ENCODE measurements around the gene FAM135A.

The FAM135A gene

GRCh38 chr6:70385901-70386300, 27.4 kb upstream of the FAM135A start:
- TF ChIP-seq SUZ12 (IDR thresholded peaks at IDR 0.05; ENCODE audit: extremely low read depth, insufficient read depth, insufficient read length) (no peak), ZNF274 (IDR thresholded peaks at IDR 0.05; ENCODE audit: low read depth, low read length) (no peak), YY1 (IDR thresholded peaks at IDR 0.05; ENCODE audit: insufficient read depth, insufficient read length) (no peak)
- no peak overlapping the region for H3K4me3 ChIP-seq (ENCODE audit: insufficient read length, low read depth)
- H3K9me3 ChIP-seq (ENCODE audit: insufficient read depth, low read length): no peaks in the 10 kb centered on the region
- DNase-seq (ENCODE audit: low read depth, low spot score): no peak
- no peaks in the 10 kb centered on the region for H3K36me3 ChIP-seq (ENCODE audit: insufficient read depth, insufficient read length, low read length)
- no peaks in the 10 kb centered on the region for H3K4me1 ChIP-seq (ENCODE audit: insufficient read depth, insufficient read length)
- no peaks in the 10 kb centered on the region for H3K27me3 ChIP-seq (ENCODE audit: insufficient read depth, insufficient read length)
- no peak overlapping the region for H3K9ac ChIP-seq (ENCODE audit: insufficient read length, low read depth)

GRCh38 chr6:70388814-70389213, 24.5 kb upstream of the FAM135A start:
- no peaks in the 10 kb centered on the region for H3K36me3 ChIP-seq (ENCODE audit: insufficient read depth, insufficient read length, low read length)
- DNase-seq (ENCODE audit: low read depth, low spot score): no peak
- no peak overlapping the region for H3K4me3 ChIP-seq (ENCODE audit: insufficient read length, low read depth)
- no peaks in the 10 kb centered on the region for H3K9me3 ChIP-seq (ENCODE audit: insufficient read depth, low read length)
- H3K4me1 ChIP-seq (ENCODE audit: insufficient read depth, insufficient read length): no peaks in the 10 kb centered on the region
- no peak overlapping the region for H3K9ac ChIP-seq (ENCODE audit: insufficient read length, low read depth)
- no peaks in the 10 kb centered on the region for H3K27me3 ChIP-seq (ENCODE audit: insufficient read depth, insufficient read length)
- TF ChIP-seq SUZ12 (IDR thresholded peaks at IDR 0.05; ENCODE audit: extremely low read depth, insufficient read depth, insufficient read length) (no peak), YY1 (IDR thresholded peaks at IDR 0.05; ENCODE audit: insufficient read depth, insufficient read length) (no peak), ZNF274 (IDR thresholded peaks at IDR 0.05; ENCODE audit: low read depth, low read length) (no peak)

GRCh38 chr6:70389261-70389660, 24.0 kb upstream of the FAM135A start:
- H3K27me3 ChIP-seq (ENCODE audit: insufficient read depth, insufficient read length): no peaks in the 10 kb centered on the region
- TF ChIP-seq ZNF274 (IDR thresholded peaks at IDR 0.05; ENCODE audit: low read depth, low read length): no peak
- no peak for TF ChIP-seq SUZ12 (IDR thresholded peaks at IDR 0.05; ENCODE audit: extremely low read depth, insufficient read depth, insufficient read length)
- no peak for TF ChIP-seq YY1 (IDR thresholded peaks at IDR 0.05; ENCODE audit: insufficient read depth, insufficient read length)
- DNase-seq (ENCODE audit: low read depth, low spot score): no peak
- H3K4me1 ChIP-seq (ENCODE audit: insufficient read depth, insufficient read length): no peaks in the 10 kb centered on the region
- H3K4me3 ChIP-seq (ENCODE audit: insufficient read length, low read depth): no peak overlapping the region
- no peak overlapping the region for H3K9ac ChIP-seq (ENCODE audit: insufficient read length, low read depth)
- H3K9me3 ChIP-seq (ENCODE audit: insufficient read depth, low read length): no peaks in the 10 kb centered on the region
- no peaks in the 10 kb centered on the region for H3K36me3 ChIP-seq (ENCODE audit: insufficient read depth, insufficient read length, low read length)

GRCh38 chr6:70390067-70390466, 23.2 kb upstream of the FAM135A start:
- Histone ChIP-seq H3K9me3 (ENCODE audit: insufficient read depth, low read length) (no peaks in the 10 kb centered on the region), H3K4me1 (ENCODE audit: insufficient read depth, insufficient read length) (no peaks in the 10 kb centered on the region), H3K36me3 (ENCODE audit: insufficient read depth, insufficient read length, low read length) (no peaks in the 10 kb centered on the region), H3K4me3 (ENCODE audit: insufficient read length, low read depth) (no peak overlapping the region), H3K9ac (ENCODE audit: insufficient read length, low read depth) (no peak overlapping the region), H3K27me3 (ENCODE audit: insufficient read depth, insufficient read length) (no peaks in the 10 kb centered on the region)
- no peak for TF ChIP-seq SUZ12 (IDR thresholded peaks at IDR 0.05; ENCODE audit: extremely low read depth, insufficient read depth, insufficient read length)
- TF ChIP-seq YY1 (IDR thresholded peaks at IDR 0.05; ENCODE audit: insufficient read depth, insufficient read length): no peak
- no peak for TF ChIP-seq ZNF274 (IDR thresholded peaks at IDR 0.05; ENCODE audit: low read depth, low read length)
- DNase-seq (ENCODE audit: low read depth, low spot score): no peak

- no peak overlapping the region for H3K9ac ChIP-seq (ENCODE audit: insufficient read length, low read depth)
- H3K4me3 ChIP-seq (ENCODE audit: insufficient read length, low read depth): no peak overlapping the region
- no peak for DNase-seq (ENCODE audit: low read depth, low spot score)
- TF ChIP-seq YY1 (IDR thresholded peaks at IDR 0.05; ENCODE audit: insufficient read depth, insufficient read length) (no peak), ZNF274 (IDR thresholded peaks at IDR 0.05; ENCODE audit: low read depth, low read length) (no peak), SUZ12 (IDR thresholded peaks at IDR 0.05; ENCODE audit: extremely low read depth, insufficient read depth, insufficient read length) (no peak)
- no peaks in the 10 kb centered on the region for H3K4me1 ChIP-seq (ENCODE audit: insufficient read depth, insufficient read length)
- H3K9me3 ChIP-seq (ENCODE audit: insufficient read depth, low read length): no peaks in the 10 kb centered on the region
- no peaks in the 10 kb centered on the region for H3K27me3 ChIP-seq (ENCODE audit: insufficient read depth, insufficient read length)
- no peaks in the 10 kb centered on the region for H3K36me3 ChIP-seq (ENCODE audit: insufficient read depth, insufficient read length, low read length)
These were observed 21.8 kb upstream of the FAM135A start for GRCh38 chr6:70391492-70391891.

GRCh38 chr6:70394518-70395300, 18.6 kb upstream of the FAM135A start:
- no peak for TF ChIP-seq SUZ12 (IDR thresholded peaks at IDR 0.05; ENCODE audit: extremely low read depth, insufficient read depth, insufficient read length)
- Histone ChIP-seq H3K36me3 (ENCODE audit: insufficient read depth, insufficient read length, low read length) (no peaks in the 10 kb centered on the region), H3K27me3 (ENCODE audit: insufficient read depth, insufficient read length) (no peaks in the 10 kb centered on the region), H3K4me3 (ENCODE audit: insufficient read length, low read depth) (no peak overlapping the region), H3K9ac (ENCODE audit: insufficient read length, low read depth) (no peak overlapping the region), H3K9me3 (ENCODE audit: insufficient read depth, low read length) (no peaks in the 10 kb centered on the region), H3K4me1 (ENCODE audit: insufficient read depth, insufficient read length) (no peaks in the 10 kb centered on the region)
- DNase-seq (ENCODE audit: low read depth, low spot score): no peak

GRCh38 chr6:70395301-70395672, 18.0 kb upstream of the FAM135A start:
- H3K9me3 ChIP-seq (ENCODE audit: insufficient read depth, low read length): no peaks in the 10 kb centered on the region
- no peaks in the 10 kb centered on the region for H3K27me3 ChIP-seq (ENCODE audit: insufficient read depth, insufficient read length)
- no peaks in the 10 kb centered on the region for H3K36me3 ChIP-seq (ENCODE audit: insufficient read depth, insufficient read length, low read length)
- no peaks in the 10 kb centered on the region for H3K4me1 ChIP-seq (ENCODE audit: insufficient read depth, insufficient read length)
- no peak for DNase-seq (ENCODE audit: low read depth, low spot score)
- TF ChIP-seq SUZ12 (IDR thresholded peaks at IDR 0.05; ENCODE audit: extremely low read depth, insufficient read depth, insufficient read length) (no peak), ZNF274 (IDR thresholded peaks at IDR 0.05; ENCODE audit: low read depth, low read length) (no peak), YY1 (IDR thresholded peaks at IDR 0.05; ENCODE audit: insufficient read depth, insufficient read length) (no peak)
- no peak overlapping the region for H3K9ac ChIP-seq (ENCODE audit: insufficient read length, low read depth)
- no peak overlapping the region for H3K4me3 ChIP-seq (ENCODE audit: insufficient read length, low read depth)
